ENCODE measurements around the gene ATP8B4. TPM values are rescaled to one million over a fixed set of nuclear protein-coding genes. Genes with fewer than 3 reads are reported as not detected.

Gene ATP8B4
- total and polyA plus RNA-seq, 2 donors (not counting 3 experiments of a cell fraction or from before 2014, with no cell fraction given), result not detected

GRCh38 chr15:50066202-50066601, 52.8 kb downstream of the ATP8B4 start:
- no peaks in the 10 kb centered on the region for H3K79me2 ChIP-seq (ENCODE audit: control insufficient read depth, insufficient read depth, low read length)
- H3K9ac ChIP-seq (replicated peaks; ENCODE audit: extremely low read depth, insufficient read depth, low read length), result no peak overlapping the region
- no peak overlapping the region for H2AFZ ChIP-seq (ENCODE audit: low read depth, low read length)
- H3K9me3 ChIP-seq (replicated peaks; ENCODE audit: control insufficient read depth, insufficient read depth, low read length), result no peaks in the 10 kb centered on the region
- H3K27ac ChIP-seq (ENCODE audit: insufficient read depth, low read depth, low read length), result no peak overlapping the region
- H3K36me3 ChIP-seq (ENCODE audit: control insufficient read depth in 2 of 2, extremely low read depth in 1 of 2, insufficient read depth in 2 of 2, low read length in 2 of 2), result no peaks in the 10 kb centered on the region
- CTCF ChIA-PET, result no interaction called here
- no peaks in the 10 kb centered on the region for H4K20me1 ChIP-seq (replicated peaks; ENCODE audit: control insufficient read depth, extremely low read depth, insufficient read depth, low read length)
- H3K4me2 ChIP-seq (ENCODE audit: insufficient read depth, low read length), result no peak overlapping the region
- peaks cover 5 to 8% of the 10 kb centered on the region in 2 experiments for H3K27me3 ChIP-seq (ENCODE audit: control insufficient read depth in 2 of 2, insufficient read depth in 2 of 2, low read length in 2 of 2)
- no peak for FAIRE-seq
- POLR2A ChIA-PET, result no interaction called here
- intact Hi-C loops (cut with micrococcal nuclease), result no loop called here
- DNase-seq (ENCODE audit: low read depth, low spot score), result no peak
- no peaks in the 10 kb centered on the region for H3K9me1 ChIP-seq (replicated peaks; ENCODE audit: control insufficient read depth, extremely low read depth, insufficient read depth, low read length)
- no peaks in the 10 kb centered on the region for H3K4me1 ChIP-seq (ENCODE audit: control insufficient read depth, extremely low read depth, insufficient read depth, low read length)
- H3K4me3 ChIP-seq (replicated peaks in 1 of 3; ENCODE audit: insufficient read depth in 1 of 3, low read depth in 1 of 3, low read length in 3 of 3), result no peak overlapping the region
- BruUV-seq (replicated peaks), result no TSS peak
- TF ChIP-seq POLR2A (IDR thresholded peaks at IDR 0.05; ENCODE audit: low read depth, low read length) (no peak), CTCF (IDR thresholded peaks at IDR 0.05; ENCODE audit: extremely low read depth in 1 of 2, insufficient read depth in 1 of 2, low read depth in 1 of 2, low read length in 2 of 2) (no peak), MYC (IDR thresholded peaks at IDR 0.05; ENCODE audit: low read depth, low read length) (no peak), MAX (IDR thresholded peaks at IDR 0.05; ENCODE audit: insufficient read depth, insufficient read length) (no peak), POLR2AphosphoS5 (IDR thresholded peaks at IDR 0.05; ENCODE audit: insufficient read depth, low read depth, low read length) (no peak), JUN (IDR thresholded peaks at IDR 0.05; ENCODE audit: borderline replicate concordance, insufficient read depth, insufficient read length, low read depth) (no peak), FOS (IDR thresholded peaks at IDR 0.05; ENCODE audit: borderline replicate concordance, insufficient read depth, low read length) (no peak), GATA2 (IDR thresholded peaks at IDR 0.05; ENCODE audit: insufficient read depth, insufficient read length, low read depth, low read length) (no peak), EZH2 (IDR thresholded peaks at IDR 0.05; ENCODE audit: borderline replicate concordance, low read depth, low read length, severe bottlenecking) (no peak)
- dilution Hi-C loops (cut with MboI; ENCODE audit: extremely low pct_ligation_motif_present, low sequenced_read_pairs), result no loop called here

Data from endothelial cell of umbilical vein (primary cell).